GM12891 (cell line): Measurements from ENCODE around the gene MYLK4.

Experiments used
- DNase-seq: peaks from one replicate; pipeline ENCODE4 v3.0.0; 2011; ENCODE audit warnings: low spot score; ENCODE audit not compliant: insufficient read length
- FAIRE-seq: peaks from 2 replicates; lab custom pipeline; 2011; peaks lifted over from hg19 to GRCh38; lab: Jason Lieb, UNC
- PAX5 ChIP-seq: IDR thresholded peaks from 2 replicates; pipeline ENCODE4 v1.6.1; 2011; ENCODE audit warnings: low read length, moderate library complexity, mild to moderate bottlenecking; ENCODE audit not compliant: insufficient read depth, severe bottlenecking
- POLR2A ChIP-seq: IDR thresholded peaks from 2 replicates; pipeline ENCODE4 v1.6.1; 2011; ENCODE audit warnings: low read depth, low read length, control low read depth
- POLR2AphosphoS5 ChIP-seq: IDR thresholded peaks from 2 replicates; pipeline ENCODE4 v1.6.1; 2011; ENCODE audit warnings: low read depth, low read length, control low read depth
- POU2F2 ChIP-seq: IDR thresholded peaks from 2 replicates; pipeline ENCODE4 v1.6.1; 2011; ENCODE audit warnings: low read depth, mild to moderate bottlenecking, control low read depth, low read length, moderate library complexity
- SPI1 ChIP-seq: IDR thresholded peaks from 2 replicates; pipeline ENCODE4 v1.6.1; 2011; ENCODE audit warnings: low read depth, low read length, control low read depth
- TAF1 ChIP-seq: IDR thresholded peaks from 2 replicates; pipeline ENCODE4 v1.6.1; 2011; ENCODE audit warnings: low read depth, low read length, control low read depth

Gene MYLK4

GRCh38 chr6:2782356-2782708 lies 31.6 kb upstream of the MYLK4 start:
- DNase-seq: no peak
- TF ChIP-seq POLR2AphosphoS5: no peak
- no peak for TF ChIP-seq POU2F2
- no peak for TF ChIP-seq TAF1
- no peak for TF ChIP-seq POLR2A
- no peak for TF ChIP-seq SPI1
- TF ChIP-seq PAX5: no peak
- FAIRE-seq: no peak

- DNase-seq: no peak
- no peak for FAIRE-seq
- TF ChIP-seq POLR2A (no peak), POU2F2 (no peak), POLR2AphosphoS5 (no peak), SPI1 (no peak), PAX5 (no peak), TAF1 (no peak)
Observed at GRCh38 chr6:2781685-2782355, 31.1 kb upstream of the MYLK4 start.

DNA sequence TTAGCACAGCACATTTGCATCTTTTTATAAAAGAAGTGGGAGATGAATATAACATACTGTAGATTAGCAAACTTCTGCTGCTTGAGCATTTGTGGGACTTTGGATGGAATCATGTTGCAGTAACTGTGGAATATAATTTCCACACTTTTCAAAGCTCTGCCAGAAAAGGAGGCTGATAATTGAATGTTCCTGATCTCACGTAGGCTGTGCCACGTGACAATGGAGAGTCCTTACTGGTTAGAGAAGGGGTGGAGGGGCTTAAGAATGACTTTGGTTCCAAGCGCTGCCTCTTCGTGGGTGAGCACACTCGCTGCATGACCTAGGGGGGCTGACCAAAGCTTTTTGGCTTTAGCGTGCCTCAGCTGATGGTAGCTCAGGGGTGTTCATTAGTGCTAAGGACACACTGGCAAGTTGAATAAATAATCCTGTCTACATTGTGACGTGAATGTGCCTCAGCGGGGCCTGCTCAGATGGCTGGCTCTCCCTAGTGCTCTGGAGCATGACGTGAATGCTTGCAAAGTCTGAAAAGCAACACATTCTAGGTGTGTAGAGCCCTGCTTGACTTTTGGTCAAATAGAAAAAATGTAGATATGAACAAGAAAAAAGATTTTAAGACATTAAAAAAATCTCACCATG lies 29.5 kb upstream of the MYLK4 start:
- DNase-seq (no peak), FAIRE-seq (no peak)
- TF ChIP-seq POU2F2 (no peak), POLR2A (no peak), PAX5 (no peak), POLR2AphosphoS5 (no peak), SPI1 (no peak), TAF1 (no peak)

DNA sequence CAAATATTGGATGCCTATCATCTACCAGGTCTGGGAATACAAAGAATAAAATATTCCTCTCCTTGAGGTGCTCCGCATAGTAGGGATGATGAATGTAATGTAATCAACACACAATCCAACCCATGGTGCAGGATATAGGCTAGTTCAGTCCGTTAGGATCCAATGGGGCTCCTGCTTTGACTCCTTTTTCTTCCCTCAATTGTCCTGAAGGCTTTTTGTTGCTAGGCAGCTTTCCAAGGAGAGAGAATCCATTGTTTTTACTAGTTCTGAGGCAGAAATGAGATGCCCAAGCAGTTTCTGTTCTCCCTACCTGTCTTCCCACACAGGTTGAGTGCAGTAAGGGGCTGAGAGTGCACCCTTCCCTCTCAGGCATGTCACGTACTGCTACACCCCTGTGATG lies 26.5 kb upstream of the MYLK4 start:
- TF ChIP-seq POLR2AphosphoS5: no peak
- TF ChIP-seq POLR2A: no peak
- TF ChIP-seq TAF1: no peak
- no peak for TF ChIP-seq PAX5
- no peak for TF ChIP-seq POU2F2
- TF ChIP-seq SPI1: no peak
- DNase-seq (no peak), FAIRE-seq (no peak)

DNA sequence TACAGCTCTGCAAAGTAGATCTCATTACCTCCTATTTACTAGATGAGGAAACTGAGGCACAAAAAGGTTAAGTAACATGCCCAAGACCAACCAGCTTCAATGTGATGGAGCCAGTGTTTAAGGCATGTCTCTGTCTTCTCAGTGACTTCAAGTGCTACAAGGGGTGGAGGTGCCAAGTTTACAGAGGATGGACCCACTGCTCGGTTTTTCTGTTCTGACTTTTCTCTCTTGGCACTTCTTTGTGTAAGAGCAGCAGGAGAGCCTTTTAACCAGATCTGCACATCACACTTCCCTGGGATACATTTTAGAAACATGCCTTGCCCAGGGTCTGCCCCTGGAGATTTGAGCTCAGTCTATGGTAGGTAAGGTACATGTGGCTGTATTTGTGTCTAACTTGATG lies 24.3 kb upstream of the MYLK4 start:
- FAIRE-seq (no peak), DNase-seq (no peak)
- TF ChIP-seq SPI1: no peak
- TF ChIP-seq TAF1: no peak
- TF ChIP-seq POU2F2: no peak
- TF ChIP-seq POLR2AphosphoS5: no peak
- TF ChIP-seq PAX5: no peak
- no peak for TF ChIP-seq POLR2A

GRCh38 chr6:2773449-2773848 lies 22.7 kb upstream of the MYLK4 start:
- FAIRE-seq (no peak), DNase-seq (no peak)
- TF ChIP-seq PAX5 (no peak), TAF1 (no peak), POU2F2 (no peak), POLR2A (no peak), SPI1 (no peak), POLR2AphosphoS5 (no peak)

DNA sequence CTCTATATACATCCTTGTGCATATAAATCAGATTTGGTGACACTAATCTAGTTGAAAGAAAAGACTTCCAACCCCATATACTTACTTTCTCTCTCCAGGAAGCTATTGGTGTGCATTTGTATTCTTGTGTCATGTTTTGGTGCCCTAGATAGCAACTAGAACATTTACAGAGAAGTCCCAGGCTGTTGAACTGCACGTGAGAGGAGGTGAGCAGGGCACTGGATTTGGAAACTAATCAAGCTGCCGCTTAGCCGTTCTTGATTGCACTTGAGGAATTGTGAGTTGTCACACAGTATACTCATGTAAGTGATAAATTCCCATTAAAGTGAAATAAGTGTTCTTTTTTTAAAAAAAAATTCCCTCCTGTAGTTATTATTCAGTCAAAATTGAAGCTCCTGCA lies 22.1 kb upstream of the MYLK4 start:
- TF ChIP-seq TAF1 (no peak), SPI1 (no peak), POLR2AphosphoS5 (no peak), POU2F2 (no peak), PAX5 (no peak), POLR2A (no peak)
- DNase-seq (no peak), FAIRE-seq (no peak)

DNA sequence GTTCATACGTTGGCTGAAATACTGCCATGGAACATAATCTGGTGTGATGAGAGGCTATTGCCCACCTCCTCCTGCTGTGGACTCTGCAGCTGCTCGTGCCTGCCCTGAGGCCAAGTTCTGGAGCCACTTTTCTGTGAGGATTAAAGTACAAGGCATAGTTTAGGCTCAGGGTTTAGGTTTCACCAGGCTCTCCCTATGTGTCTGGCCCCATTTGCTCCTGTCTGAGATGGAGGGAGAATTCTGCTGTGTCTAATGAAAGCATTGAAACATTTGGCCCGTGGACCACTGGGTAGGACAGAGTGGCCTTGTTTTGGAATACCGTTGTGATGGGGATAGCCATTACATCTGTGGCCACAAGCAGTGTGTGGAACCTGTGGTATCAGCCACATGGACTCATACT lies 20.4 kb upstream of the MYLK4 start:
- no peak for TF ChIP-seq TAF1
- TF ChIP-seq POU2F2: no peak
- TF ChIP-seq SPI1: no peak
- no peak for TF ChIP-seq POLR2AphosphoS5
- no peak for TF ChIP-seq PAX5
- no peak for TF ChIP-seq POLR2A
- no peak for FAIRE-seq
- DNase-seq: no peak

DNA sequence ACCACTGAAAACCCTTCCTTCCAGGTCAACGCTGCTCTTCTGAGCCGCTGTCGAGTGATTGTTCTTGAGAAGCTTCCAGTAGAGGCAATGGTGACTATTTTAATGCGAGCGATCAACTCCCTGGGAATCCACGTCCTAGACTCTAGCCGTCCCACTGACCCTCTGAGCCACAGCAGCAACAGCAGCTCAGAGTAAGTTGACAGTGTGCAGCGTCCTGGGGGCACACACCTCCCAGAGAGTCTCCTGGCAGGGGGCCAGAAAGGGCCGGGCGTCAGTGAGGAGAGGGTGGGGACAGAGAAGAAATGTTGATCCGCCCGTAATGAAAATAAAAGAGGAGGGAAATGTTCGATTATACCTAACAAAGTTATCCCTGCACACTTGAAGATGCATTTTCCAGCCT lies 19.4 kb upstream of the MYLK4 start:
- no peak for TF ChIP-seq TAF1
- TF ChIP-seq POLR2AphosphoS5: no peak
- TF ChIP-seq POLR2A: no peak
- no peak for TF ChIP-seq POU2F2
- TF ChIP-seq PAX5: no peak
- no peak for TF ChIP-seq SPI1
- no peak for DNase-seq
- no peak for FAIRE-seq

GRCh38 chr6:2768696-2769095 lies 18.0 kb upstream of the MYLK4 start:
- TF ChIP-seq POLR2AphosphoS5 (no peak), TAF1 (no peak), POU2F2 (no peak), PAX5 (no peak), POLR2A (no peak), SPI1 (no peak)
- FAIRE-seq: no peak

More at GRCh38 chr6:2768696-2769095, 18.0 kb upstream of the MYLK4 start:
- no peak for DNase-seq
